K562 treated with DMSO at 1 percent for 12 hours (cell line): ENCODE measurements around the gene RAD23B. TPM values are rescaled to one million over a fixed set of nuclear protein-coding genes. Genes with fewer than 3 reads are reported as not detected.

Experiments
- total RNA-seq: library from RNA; unstranded; fragments of 300-600 nt; gene quantifications from 2 replicates; pipeline ENCODE4 v1.2.3, GENCODE V29; 2022; ENCODE audit not compliant: insufficient read depth

RAD23B gene
- total RNA-seq = 18.6 and 48.9 TPM in 2 replicates

GRCh38 chr9:107282759-107283622, at the start of gene RAD23B:
RAD23B (plus strand) TSS chr9:107283279; CDS start chr9:107283630, 351 bp downstream.

Other genes starting within 250 kb of the RAD23B start
- gene KLF4, start 206.5 kb downstream of the RAD23B start, total RNA-seq = 0.57 and 1.7 TPM in 2 replicates